Lower leg skin (tissue), 4 donors: ENCODE measurements around the gene KERA. TPM values are rescaled to one million over a fixed set of nuclear protein-coding genes. Genes with fewer than 3 reads are reported as not detected.

ENCODE experiments used
- DNase-seq, 2 donors: peaks; one replicate each; pipeline ENCODE4 v3.0.0-alpha.2; 2019; ENCODE audit warnings: low spot score in 2 of 2
- H3K4me3 ChIP-seq: fragments of 200-600 bp; sonication (generic); 2 replicates; pipeline ENCODE4 v1.5.1; 2017; ENCODE audit warnings: mild to moderate bottlenecking, low read depth; ENCODE audit not compliant: poor library complexity, severe bottlenecking
- POLR2A ChIP-seq, 2 donors: fragments of 450-650 bp; IDR thresholded peaks; one replicate each; pipeline ENCODE4 v1.6.1; 2016 to 2017; ENCODE audit warnings: antibody characterized with exemption in 2 of 2, mild to moderate bottlenecking in 1 of 2, moderate library complexity in 1 of 2
- WGBS, 2 donors: methylation state at CpG; one replicate each; pipeline ENCODE4 v1.1.5; 2018; 5-methylcytosine and 5-hydroxymethylcytosine counted together
- intact Hi-C: fragments of 100-400 bp; cut with DNase I; formaldehyde crosslinking; loops from one replicate; pipeline ENCODE4 v1.15.0; 2023; ENCODE audit warnings: low total_unique reads
- total RNA-seq, 4 donors: library from RNA; depleted of rRNA; stranded (reverse); fragments of >200 nt; gene quantifications; one replicate each; pipeline ENCODE4 v1.1.0, GENCODE V29; 2016
- TF ChIP-seq, protein P1 (sequence below), 3 donors: fragments of 450-650 bp; IDR thresholded peaks; one replicate each; pipeline ENCODE4 v1.5.1; 2016; ENCODE audit warnings: antibody characterized with exemption in 3 of 3, mild to moderate bottlenecking in 3 of 3, moderate library complexity in 2 of 3

KERA gene
- total RNA-seq, 4 donors from 2014 or later: not detected

DNA sequence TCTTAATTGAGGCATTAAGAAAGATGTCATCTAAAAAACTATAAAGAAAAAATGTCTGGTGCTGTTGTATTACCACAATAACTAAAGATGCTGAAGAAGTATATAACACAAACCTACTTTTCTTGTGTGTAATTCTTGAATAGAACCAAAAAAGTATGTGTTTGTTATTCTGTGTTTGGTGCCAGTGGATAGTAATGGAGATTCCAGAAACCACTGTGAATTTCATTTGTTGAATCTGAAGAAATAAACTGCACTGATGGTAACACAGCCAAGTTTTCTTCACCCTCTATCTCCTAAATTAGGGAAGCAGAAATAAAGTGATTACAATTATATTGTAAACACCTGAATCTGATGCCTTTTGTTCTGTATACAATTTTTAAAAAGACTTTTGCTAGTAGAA is 13.1 kb upstream of the KERA start:
- intact Hi-C loops: no loop called here
- H3K4me3 ChIP-seq: no peak overlapping the region
- DNase-seq: no peak
- TF ChIP-seq, protein P1, sequence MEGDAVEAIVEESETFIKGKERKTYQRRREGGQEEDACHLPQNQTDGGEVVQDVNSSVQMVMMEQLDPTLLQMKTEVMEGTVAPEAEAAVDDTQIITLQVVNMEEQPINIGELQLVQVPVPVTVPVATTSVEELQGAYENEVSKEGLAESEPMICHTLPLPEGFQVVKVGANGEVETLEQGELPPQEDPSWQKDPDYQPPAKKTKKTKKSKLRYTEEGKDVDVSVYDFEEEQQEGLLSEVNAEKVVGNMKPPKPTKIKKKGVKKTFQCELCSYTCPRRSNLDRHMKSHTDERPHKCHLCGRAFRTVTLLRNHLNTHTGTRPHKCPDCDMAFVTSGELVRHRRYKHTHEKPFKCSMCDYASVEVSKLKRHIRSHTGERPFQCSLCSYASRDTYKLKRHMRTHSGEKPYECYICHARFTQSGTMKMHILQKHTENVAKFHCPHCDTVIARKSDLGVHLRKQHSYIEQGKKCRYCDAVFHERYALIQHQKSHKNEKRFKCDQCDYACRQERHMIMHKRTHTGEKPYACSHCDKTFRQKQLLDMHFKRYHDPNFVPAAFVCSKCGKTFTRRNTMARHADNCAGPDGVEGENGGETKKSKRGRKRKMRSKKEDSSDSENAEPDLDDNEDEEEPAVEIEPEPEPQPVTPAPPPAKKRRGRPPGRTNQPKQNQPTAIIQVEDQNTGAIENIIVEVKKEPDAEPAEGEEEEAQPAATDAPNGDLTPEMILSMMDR (IDR thresholded peaks at IDR 0.05): no peak
- TF ChIP-seq POLR2A (IDR thresholded peaks at IDR 0.05): no peak

DNA sequence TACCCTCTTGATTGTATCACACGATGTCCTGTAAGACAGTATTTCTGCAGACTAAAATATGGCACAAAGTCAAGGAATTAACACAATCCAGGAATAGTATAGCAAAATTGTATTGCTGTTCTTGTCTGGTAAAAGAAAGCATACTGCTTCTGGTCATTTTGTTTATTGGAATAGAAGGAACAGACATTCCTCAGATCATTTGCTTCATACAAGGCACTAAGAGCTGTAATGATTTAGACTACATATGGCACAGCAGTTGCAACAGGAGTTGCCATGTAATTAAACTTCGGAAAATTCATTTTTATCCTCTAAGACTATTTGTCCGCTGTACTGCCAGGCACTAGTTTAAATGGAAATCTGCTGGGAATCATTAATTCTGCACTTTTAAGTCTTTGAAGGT is 7.6 kb upstream of the KERA start:
- H3K4me3 ChIP-seq: no peak overlapping the region
- intact Hi-C loops: no loop called here
- DNase-seq: no peak
- 85 to 86% methylated on average over 3 of the region's 3 CpGs for WGBS, 2 donors
- TF ChIP-seq, protein P1 (IDR thresholded peaks at IDR 0.05): no peak
- TF ChIP-seq POLR2A (IDR thresholded peaks at IDR 0.05): no peak

DNA sequence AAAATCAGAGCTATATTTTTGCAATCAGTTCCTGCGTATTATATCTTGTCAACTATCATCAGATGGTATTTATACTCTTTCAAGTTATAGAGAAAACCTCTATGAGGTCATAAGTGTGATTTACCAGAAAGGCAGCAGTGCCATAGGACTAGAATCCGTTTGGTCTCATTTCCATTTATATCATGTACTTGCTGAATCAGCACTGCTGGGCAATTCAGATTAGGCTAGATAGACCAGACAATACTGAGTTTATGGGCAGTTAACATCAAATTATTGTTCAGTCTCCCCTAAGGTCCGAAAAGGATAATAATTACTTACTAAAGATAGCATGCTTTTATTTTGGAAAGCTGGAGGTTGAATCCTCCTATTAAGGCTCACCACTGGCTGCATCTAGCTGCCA is 6.8 kb upstream of the KERA start:
- DNase-seq: no peak
- intact Hi-C loops: no loop called here
- 88 to 91% methylated on average over 3 of the region's 3 CpGs for WGBS, 2 donors
- no peak overlapping the region for H3K4me3 ChIP-seq
- no peak for TF ChIP-seq POLR2A (IDR thresholded peaks at IDR 0.05)
- TF ChIP-seq, protein P1 (IDR thresholded peaks at IDR 0.05): no peak

DNA sequence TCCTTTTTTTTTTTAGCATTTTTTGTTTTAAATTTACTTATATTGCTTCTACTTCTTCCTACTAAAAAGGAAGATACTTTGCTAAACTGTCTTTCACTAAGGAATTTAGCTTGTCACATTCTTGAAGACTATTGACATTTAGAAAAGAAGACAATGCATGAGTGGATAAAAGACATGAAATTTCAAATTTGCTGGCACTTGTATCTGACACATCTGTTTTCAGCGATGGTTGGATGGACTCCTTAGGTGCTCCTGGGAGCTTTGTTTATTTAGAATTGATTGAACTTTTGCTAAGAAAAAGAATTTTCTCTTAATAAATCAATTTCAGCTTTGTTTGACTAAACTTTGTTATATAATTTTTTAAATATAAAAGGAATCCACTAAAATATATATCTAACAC is 3.3 kb upstream of the KERA start:
- WGBS, 2 donors: 64 to 75% methylated on average over 1 of the region's 1 CpG
- intact Hi-C loops: no loop called here
- no peak for TF ChIP-seq POLR2A (IDR thresholded peaks at IDR 0.05)
- TF ChIP-seq, protein P1 (IDR thresholded peaks at IDR 0.05): no peak
- DNase-seq: no peak
- no peak overlapping the region for H3K4me3 ChIP-seq

DNA sequence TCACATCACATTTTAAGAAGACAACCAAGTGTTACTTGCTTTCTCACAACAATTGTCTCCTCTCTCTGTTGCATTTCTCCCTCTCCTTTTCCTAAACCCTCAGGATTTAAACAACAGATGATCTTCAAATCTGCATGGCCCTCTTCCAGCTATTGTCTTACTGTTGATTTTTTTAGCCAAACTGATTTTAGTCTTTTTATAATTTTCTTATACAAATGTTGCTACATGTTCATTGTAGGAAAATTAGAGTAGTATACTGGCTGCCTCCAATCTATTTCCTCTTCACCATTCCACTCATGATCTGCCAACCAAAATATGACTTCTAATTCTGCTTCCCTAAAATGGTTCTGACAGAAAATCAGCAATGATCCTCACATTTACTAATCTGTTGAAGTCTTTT is 1.4 kb upstream of the KERA start:
- intact Hi-C loops: no loop called here
- no peak for DNase-seq
- H3K4me3 ChIP-seq: no peak overlapping the region
- TF ChIP-seq, protein P1 (IDR thresholded peaks at IDR 0.05): no peak
- no peak for TF ChIP-seq POLR2A (IDR thresholded peaks at IDR 0.05)

DNA sequence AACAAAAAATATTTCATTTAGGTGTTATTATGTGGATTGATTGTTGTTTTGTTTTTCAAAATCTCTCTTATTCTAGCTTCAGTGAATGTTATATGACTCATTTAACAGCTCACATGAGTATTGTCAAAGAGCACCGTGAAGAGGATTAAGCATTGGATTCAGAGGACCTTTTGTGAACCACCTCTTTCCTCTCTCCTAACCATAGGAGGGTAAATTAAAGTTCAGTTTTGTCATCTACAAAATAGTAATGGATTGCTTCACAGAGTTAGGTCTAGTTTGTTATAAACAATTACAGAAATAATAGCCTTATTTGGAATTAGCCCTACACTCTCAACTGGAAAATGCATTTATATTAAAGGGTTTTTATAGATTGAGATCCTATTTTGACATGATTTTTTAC is 962 bp upstream of the KERA start:
- DNase-seq: no peak
- no peak overlapping the region for H3K4me3 ChIP-seq
- no peak for TF ChIP-seq POLR2A (IDR thresholded peaks at IDR 0.05)
- TF ChIP-seq, protein P1 (IDR thresholded peaks at IDR 0.05): no peak
- WGBS, 2 donors: 60 to 72% methylated on average over 1 of the region's 1 CpG
- intact Hi-C loops: no loop called here
